HG02571 (cell line): ENCODE data around the gene MPZL3.

Experiments
- ATAC-seq: cut with Tn5 transposase; IDR thresholded peaks from one replicate; pipeline ENCODE4 v1.9.1; 2021; ENCODE audit warnings: mild to moderate bottlenecking, moderate library complexity; ENCODE audit not compliant: unreplicated experiment

Gene MPZL3

DNA sequence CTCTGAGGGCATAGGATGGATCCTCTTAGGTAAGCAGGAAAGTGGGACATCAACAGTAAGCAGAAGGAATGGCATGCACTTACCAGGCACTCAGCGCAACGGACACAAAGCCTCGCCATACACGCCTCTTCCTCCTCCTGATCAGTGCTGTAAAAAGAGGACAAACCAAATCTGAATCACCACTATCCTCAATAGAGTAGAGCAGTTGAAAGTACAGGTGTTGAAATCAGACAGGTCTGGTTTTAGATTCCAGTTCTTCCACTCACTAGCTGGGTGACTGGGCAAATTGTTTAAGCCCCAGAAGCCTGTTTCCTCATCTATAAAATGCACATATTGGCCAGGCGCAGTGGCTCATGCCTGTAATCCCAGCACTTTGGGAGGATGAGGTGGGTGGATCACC is 18.8 kb downstream of the MPZL3 start:
- ATAC-seq: no peak

DNA sequence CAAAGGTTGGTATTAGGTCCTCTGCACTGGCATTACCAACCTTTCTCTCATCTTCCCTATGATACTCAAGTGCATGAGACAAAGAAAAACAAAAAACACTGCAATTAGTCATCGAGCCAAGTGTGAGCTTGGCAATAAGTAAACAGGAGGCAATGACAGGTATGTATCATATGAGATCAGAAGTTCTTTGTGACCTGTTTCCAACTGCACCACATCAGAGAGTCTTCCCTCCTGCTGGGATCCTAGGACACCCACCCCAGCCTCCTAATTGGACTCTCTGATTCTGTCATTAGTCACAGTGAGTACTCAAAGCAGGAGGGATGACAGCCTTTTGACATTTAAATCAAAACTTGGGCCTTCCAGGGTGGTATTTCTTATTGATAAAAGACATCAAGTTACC is 19.5 kb downstream of the MPZL3 start:
- no peak for ATAC-seq

DNA sequence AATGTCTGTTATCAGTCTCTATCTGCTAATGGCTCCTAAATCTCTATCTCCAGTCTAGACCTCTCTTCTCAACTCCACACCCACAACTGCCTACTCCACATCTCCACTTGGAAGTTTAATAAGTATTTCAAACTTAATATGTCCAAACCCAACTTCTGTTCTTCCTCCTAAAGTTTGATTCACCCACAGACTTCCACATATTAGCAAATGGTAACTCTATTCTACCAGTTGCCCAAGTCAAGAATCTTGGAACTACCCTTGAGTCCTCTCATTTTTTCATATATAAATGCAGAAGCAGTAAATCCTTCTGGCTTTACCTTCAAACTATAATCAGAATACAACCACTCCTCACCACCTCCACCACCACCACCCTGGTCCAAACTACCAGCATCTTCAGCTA is 20.7 kb downstream of the MPZL3 start:
- no peak for ATAC-seq

DNA sequence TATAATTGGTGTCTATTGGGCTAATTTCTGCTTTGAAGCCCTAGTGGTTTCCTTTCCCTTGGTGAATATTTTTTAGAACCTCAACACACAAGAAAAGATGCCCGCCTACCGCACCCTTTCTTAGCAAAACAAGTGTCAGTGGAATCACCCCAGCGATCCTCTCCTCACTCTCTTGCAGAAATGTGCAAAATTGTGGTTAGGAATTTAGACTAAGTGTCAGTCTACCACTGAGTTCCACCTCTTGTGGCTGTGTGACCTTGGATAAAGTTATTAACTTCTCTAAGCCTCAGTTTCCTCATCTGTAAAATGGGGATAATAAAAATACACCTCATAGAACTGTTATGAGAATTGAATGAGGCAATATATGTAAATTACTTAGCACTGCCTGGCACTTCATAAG is 22.1 kb downstream of the MPZL3 start:
- ATAC-seq: no peak

DNA sequence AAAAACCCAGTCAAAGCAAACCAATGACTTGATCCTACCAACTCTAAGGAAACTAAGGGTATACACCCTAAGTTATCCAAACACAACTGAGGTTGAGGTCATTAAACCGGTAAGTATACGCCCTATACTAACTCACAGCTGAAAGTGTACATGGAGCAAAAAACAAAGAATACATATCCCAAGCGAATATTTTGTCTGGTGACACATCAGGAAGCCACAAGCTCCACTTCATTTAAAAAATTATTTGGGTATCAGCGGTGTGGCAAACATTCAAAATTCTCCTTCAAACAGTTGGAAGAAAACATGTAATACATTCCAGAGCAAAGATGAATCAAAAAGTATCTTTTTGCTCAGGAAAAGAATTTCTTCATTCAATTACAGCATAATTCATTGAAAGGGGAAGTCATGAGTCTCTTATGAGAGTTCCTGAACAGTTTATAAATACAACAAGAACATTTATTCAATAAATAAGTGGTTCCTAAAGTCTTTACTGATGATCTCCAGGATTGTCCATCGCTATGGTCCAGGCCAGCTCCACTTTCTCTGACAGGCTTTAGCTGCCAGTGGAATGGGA is 22.8 kb downstream of the MPZL3 start:
- no peak for ATAC-seq

DNA sequence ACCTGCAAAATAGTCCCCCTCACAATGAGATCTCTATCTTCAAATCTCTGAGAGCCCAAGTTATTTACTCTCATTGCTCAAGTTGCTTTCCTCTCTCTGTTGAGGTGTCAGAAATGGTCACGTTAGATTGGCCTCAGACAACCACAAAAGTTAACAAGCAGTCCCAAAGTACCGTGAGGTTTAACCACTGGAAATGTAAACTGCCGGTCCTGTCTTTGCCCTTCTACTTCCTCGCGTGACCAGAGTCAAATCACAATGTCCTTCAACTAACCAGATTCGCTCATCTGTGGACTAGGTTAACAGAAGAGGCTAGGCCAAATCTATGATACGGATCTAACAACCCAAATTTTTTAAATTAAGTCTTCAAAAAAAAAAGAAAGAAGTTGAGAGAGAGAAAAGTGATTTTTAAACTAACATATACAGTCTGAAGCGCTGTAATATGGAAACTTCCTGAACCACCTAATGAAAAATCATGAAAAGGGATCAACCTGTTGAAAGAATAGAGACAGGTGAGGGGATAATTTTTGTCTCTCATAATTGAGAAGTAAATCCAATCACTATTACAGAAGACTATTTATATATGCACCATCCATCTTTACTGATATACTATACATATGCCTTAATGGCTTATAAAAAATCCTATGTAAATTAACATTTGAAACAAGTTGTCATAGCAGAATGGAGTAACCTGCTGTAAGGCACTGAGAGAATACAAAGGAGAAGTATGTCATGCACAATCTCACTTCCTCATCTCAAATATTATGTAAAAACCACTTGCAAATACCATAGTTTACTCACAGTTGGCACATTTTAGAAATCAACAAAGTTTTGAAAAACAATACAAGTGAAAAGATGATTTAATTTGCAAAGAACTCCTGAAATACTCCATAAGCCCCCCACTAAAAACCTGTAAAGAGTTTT is 24.0 kb downstream of the MPZL3 start:
- peak; percentile 47 for ATAC-seq

DNA sequence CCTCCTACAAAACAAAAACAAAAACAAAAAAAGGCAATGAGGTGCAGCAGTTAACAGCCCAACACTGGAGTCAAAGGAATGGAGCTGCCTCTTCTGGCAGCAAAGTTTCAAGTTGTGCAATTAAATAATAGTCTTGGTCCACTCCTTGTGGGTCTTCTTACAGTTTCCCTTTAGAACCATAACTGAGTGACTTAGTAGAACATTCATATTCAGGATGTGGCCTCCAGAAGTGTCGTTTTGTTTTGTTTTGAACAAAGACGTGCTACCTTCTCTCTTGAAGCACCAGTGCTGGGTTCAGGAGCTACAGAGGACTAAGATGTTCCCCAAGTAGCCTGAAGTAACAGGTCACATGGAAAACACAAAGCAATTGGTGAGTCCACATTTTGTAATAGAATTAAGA is 25.4 kb downstream of the MPZL3 start:
- ATAC-seq: no peak

DNA sequence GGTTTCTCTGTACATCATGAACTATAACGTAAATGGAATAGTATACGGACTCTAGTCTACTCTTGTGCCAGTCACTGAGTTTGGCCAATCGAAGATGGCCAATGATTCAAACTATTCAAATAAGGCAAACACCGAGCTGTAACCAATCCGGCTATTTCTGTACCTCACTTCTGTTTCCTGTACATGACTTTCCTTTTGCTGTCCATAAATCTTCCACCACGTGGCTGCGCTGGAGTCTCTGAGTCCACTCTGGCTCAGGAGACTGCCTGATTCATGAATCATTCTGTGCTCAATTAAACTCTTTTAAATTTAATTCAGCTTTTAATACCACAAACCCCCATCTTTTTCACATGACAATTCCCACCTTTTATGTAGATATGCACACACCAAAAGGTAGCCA is 25.9 kb downstream of the MPZL3 start:
- ATAC-seq: no peak

DNA sequence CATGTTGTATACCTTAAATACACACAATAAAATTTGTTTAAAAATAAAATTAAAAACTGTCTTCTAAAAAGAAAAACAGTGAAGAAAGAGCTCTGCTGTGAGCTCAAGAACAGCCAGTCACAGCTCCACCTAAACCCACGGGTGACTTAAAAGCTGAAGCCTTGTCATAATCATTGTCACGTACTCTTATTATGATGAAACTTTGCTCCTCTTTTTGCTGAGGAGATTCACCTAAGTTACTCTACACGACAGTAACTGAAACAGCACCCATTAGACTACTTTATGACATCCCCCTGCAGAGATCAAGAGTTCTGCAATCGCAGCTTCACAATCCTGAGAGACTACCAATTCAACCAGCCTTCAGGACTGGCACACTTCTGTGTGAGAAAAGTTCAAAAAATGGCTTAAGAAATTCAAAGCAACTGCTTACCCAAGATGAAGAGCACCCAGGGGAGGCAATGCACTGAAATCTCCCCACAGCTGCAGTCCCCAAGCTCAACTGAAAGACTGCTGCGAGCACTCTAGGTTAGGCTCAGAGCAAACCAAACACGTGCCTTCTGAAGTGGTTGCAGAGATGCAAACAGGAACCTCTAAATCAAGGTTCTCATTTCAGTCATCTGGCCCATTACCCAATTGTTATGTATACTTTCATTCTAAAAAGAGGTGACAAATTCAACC is 27.5 kb downstream of the MPZL3 start, which contains the start of gene JAML:
JAML (minus strand) TSS at position 501 of the 678 bp plus-strand sequence. CDS start 10,145 bp downstream, outside the sequence.
- no peak for ATAC-seq

DNA sequence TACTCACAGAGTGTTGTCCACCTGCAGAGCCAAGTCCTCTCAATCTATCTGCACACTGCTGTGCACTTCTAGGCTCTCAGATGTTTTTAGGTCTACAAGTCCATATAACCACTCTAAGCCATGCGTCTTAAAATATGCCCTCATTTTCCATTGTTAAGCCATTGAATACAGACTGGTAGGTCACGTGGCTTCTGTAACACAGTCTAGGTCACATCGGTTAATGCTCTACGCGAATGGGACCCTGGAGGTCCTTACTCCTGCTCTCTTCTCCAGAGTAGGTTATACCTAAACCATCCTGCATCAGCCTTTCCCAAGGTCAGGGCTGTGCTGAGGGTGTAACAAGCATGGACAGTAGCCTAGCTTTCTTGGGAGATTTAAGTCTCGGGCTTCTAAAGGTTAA is 28.2 kb downstream of the MPZL3 start:
- no peak for ATAC-seq

DNA sequence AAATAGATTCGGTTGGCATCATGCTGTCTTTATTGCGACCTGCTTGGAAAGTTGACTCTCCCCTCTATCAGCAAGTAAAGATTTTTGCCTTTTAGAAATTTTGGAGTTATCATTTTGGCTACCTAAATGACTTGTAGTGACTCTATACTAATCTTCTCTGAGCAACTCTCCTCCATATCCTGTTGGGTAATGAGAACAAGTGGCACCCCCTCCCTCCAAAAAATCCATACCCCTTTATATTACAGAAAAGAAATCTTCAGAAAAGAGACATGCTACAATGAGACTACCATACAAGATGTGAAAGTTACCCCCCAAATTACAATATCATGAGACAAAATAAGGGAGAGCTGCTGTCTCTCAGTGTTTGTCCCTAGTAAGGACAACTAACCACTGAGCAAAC is 28.6 kb downstream of the MPZL3 start:
- ATAC-seq: no peak

DNA sequence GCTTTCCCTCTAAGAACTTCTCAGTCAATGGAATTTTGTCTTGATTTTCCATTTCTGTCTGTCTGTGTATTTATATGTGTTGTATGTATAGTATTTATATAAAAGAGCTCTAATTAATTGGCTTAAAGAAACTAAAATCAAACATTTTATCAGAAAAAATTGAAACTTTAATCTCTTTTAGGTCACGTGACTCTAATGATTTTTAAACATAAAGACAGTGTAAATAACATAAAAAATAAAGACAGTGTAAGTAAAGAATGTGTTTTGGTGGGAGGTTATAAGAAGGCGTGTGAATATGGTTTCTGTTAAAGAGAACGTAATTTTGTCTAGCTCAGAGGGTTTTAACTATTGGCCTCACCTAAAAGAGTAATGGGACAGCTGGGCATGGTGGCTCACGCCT is 29.7 kb downstream of the MPZL3 start:
- ATAC-seq: no peak

DNA sequence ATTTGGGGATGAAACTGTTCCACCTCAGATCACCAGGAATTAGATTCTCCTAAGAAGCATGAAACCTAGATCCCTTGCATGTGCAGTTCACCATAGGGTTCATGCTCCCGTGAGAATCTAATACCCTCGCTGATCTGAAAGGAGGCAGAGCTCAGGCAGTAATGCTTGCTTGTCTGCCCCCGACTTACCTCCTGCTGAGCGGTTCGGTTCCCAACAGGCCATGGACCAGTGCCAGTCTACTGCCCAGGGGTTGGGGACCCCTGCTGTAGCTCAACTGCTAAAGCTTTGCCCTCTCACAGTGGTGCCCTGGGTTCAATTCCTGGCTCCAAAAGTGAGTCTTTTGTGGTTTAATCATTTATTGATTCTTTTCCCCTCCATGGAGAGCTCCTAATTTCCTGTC is 30.7 kb downstream of the MPZL3 start:
- ATAC-seq: no peak

DNA sequence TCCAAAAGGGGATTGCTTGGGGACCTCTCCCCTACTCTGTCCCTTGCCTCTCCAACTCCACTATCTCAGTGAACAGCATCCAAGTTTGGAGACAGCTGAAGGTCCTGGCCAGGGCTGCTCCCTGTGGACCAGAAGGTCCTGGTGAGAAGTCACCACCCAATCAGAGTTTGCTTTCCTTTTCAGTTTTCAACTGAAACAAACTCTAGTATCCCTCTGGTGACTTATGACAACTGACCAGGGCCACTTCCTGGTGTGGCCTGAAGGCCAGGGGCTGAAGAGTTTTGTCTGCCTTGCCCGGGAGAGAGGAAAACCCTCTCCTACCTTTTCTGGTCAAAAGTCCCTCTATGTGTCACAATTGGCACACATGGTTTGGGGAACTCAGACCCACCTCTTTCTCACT is 32.4 kb downstream of the MPZL3 start:
- ATAC-seq: no peak

DNA sequence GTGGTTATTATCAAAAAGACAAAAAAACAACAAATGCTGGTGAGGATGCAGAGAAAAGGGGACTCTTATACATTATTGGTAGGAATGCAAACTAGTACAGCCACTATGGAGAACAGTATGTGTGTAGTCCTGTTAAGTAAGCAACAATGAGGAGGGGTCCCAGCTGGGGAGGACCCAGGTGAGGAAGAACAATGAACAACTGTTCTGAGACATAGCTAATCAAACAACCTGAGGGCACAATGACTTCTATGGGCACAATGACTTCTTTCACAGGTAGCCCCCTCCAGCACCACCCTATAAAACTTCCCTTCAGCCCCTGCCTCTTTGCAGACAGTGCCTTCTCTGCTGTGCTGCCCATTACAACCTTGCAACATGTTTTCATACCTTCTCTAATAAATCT is 32.9 kb downstream of the MPZL3 start:
- no peak for ATAC-seq

DNA sequence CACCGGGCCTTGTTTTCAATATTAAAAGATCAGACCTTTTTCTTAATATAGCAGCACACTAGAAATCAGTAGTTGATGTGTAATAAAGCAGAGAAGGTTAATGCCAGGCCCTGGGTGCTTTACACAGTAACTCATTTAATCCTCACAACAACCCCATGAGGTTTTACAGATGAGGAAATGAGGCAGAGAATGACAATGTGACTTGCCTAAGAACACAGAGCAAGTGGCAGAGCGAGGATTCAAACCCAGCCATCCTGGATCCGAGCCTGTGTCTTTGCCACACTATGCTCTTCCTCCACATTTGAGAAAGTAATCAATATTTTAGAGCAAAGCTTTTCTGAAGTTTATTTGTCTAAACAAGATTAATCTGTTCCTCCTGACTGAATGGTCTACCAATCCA is 34.6 kb downstream of the MPZL3 start:
- no peak for ATAC-seq

DNA sequence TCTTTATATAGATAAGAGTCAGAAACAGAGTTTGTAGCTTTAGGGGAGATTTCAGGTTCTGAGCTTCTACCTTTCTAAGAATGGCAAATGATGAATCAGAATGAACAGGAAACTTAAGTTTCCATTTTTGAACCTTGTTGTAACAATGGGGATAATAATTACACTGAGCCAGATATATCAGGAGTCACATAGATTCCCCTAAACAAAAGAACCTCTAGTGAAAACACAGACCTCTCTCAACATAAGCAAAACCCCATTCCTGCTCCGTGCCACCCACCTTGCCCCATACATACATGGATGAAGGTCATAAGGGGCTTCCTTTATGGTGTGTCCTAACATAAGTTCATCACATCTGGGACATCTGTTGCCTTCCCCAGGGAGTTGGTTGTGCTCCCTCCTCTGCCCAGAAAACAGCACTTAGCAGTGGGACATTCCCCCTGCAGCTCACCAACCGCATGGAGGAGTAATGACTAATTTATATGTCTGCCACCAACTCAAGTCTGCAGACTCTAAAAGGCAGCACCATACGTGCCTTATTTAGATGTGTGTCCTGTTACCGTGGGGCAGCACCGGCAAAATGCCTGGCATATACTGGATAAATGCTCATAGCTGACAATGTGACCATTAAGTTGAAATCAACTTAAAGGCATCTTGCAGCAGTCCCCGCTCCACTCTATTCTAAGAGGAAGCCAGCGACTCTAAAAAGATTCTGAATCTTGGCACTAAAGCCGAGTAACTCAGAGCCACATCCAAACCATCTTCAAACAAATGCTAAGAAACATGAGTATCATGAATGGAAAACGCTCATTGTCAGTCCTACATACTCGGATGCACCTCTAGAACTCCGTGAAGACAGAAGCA is 35.3 kb downstream of the MPZL3 start:
- ATAC-seq: peak; percentile 57

DNA sequence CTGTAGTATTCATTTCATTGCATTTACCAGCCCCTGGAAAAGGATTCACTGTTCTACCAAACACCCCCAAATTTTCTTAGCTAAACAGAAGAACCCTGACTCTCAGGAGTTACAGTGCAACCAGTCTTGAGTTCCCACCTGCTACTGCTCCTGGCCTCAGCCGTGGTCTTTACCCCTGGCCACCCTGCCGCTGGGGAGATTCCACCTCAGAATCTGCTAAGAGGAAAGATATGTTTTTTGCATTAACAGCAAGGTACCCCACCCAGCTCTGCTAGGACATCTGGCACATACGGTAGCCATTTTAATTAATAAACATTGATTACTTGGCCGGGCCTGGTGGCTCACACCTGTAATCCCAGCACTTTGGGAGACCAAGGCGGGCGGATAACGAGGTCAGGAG is 36.4 kb downstream of the MPZL3 start:
- ATAC-seq: no peak

DNA sequence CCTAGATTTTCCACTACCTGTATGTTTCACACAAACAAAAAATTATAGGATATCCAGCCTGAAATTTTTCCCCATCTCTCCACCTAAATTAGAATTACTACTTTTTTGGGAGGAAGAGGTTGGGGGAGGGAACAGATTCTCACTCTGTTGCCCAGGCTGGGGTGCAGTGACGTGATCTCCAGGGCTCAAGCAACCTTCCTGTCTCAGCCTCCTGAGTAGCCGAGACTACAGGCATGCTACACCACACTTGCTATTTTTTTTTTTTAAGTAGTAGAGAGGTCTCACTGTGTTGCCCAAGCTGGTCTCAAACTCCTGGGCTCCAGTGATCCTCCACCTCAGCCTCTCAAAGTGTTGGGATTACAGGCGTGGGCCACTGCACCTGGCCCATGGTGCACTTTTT is 36.9 kb downstream of the MPZL3 start:
- no peak for ATAC-seq

DNA sequence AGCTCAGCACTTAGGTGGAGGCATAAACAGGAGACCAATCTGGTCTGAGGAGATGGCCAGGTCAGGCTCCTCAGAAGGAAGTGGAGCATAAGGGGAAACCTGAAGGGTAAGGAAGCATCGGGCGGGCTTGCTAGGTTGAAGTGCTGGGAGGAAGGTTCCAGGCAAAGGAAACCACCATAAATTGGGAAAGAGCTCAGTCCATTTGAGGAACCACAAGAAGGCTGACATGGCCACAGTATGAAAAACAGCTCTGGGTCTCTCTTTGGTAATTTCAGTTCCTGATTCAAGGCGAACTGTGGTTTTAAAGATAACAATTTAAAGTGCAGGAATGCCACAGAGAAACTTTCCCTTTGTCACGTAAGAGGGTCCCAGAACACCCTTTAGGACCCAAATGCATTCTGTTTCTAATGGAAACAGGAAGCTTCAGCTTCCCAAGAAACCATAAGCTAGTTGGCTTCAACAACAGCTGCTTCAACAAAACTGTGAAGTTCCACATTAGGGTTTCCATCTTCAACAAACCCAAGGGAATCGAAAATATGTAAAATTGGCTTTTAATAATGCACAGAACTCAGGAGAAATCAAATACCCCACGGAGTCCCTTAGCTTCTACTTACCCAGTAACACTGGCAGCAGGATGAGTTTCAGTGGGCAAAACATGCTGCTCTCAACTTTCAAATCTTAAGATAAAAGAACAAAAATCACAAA is 37.8 kb downstream of the MPZL3 start:
- ATAC-seq: no peak
